Measurements from ENCODE around the gene CRAT.

The CRAT gene

GRCh38 chr9:129059796-129060785, 50.5 kb downstream of the CRAT start:
- no peak for DNase-seq

GRCh38 chr9:129058965-129059795, 51.4 kb downstream of the CRAT start:
- no peak for DNase-seq

GRCh38 chr9:129054163-129054851, 56.3 kb downstream of the CRAT start:
- no peak for DNase-seq

DNA sequence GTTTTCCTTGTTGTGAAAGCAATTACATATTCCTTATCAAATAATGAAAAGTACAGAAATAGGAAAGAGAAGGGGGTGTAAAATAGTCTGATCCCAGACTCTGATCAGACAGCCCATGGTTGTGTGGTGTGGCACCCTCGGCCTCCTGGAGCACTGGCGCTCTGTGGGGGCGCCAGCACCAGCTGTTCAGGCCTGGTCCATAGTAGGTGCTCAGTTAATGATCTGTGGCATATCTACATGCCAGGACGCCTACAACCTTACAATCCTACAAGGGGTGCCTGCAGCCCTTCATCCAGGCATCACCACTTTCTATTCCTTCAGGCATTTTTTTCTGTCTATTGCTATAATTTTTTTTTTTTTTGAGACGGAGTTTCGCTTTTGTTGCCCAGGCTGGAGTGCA, 57.6 kb downstream of the CRAT start:
- no peak for DNase-seq

DNA sequence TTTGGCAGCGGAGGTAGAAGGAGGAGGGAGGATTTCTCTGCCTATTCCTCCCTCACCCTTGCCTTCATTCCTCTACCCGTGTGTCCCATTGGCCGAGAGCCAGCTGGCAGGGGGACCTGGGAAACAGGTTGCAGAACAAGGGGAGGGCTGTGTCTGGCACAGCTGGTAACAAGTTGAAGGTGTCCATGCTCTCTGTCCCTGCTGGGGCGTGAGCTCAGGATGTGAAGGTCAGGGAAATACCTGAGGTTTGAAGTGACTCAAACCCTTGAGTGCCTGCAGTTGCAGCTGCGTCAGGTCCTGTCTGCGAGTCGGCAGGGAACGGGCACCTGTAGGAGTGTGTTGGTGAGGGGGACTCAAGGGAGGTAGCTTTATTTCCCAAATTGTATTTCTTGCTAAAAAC, 58.0 kb downstream of the CRAT start:
- no peak for DNase-seq

Measured in SW 1271 (cell line).